Islet precursor cell (in vitro differentiated cells): ENCODE measurements around the gene MINDY4.

ENCODE experiments used
- DNase-seq: peaks from one replicate; pipeline ENCODE4 v3.0.0-alpha.2; 2018

Gene MINDY4

GRCh38 chr7:30743371-30744074 is 27.7 kb upstream of the MINDY4 start:
- DNase-seq, result peak; percentile 63

- DNase-seq, result no peak
These were observed 27.2 kb upstream of the MINDY4 start for GRCh38 chr7:30744075-30744417.

- DNase-seq, result no peak
These were observed 25.8 kb upstream of the MINDY4 start for GRCh38 chr7:30745261-30745941.

- DNase-seq, result no peak
These were observed 21.2 kb upstream of the MINDY4 start for GRCh38 chr7:30750010-30750409.

- peak; percentile 77 for DNase-seq
These were observed 20.2 kb upstream of the MINDY4 start for GRCh38 chr7:30750683-30751650.

GRCh38 chr7:30751696-30752273 is 19.4 kb upstream of the MINDY4 start, which contains the start of gene INMT:
Gene INMT (plus strand): TSS chr7:30752135. CDS start chr7:30752151, 16 bp downstream.
- DNase-seq, result no peak

- no peak for DNase-seq
These were observed 18.7 kb upstream of the MINDY4 start for GRCh38 chr7:30752484-30752883.

GRCh38 chr7:30752979-30753378 is 18.2 kb upstream of the MINDY4 start:
- no peak for DNase-seq

- no peak for DNase-seq
These were observed 16.8 kb upstream of the MINDY4 start for GRCh38 chr7:30754315-30754877.

GRCh38 chr7:30755384-30756154 is 15.6 kb upstream of the MINDY4 start:
- no peak for DNase-seq

- DNase-seq, result no peak
These were observed 13.9 kb upstream of the MINDY4 start for GRCh38 chr7:30757342-30757692.

GRCh38 chr7:30760514-30761213 is 10.6 kb upstream of the MINDY4 start:
- no peak for DNase-seq

GRCh38 chr7:30761214-30762156 is 9.7 kb upstream of the MINDY4 start:
- DNase-seq, result no peak

- no peak for DNase-seq
These were observed 6.9 kb upstream of the MINDY4 start for GRCh38 chr7:30764030-30764975.

GRCh38 chr7:30765408-30765807 is 5.8 kb upstream of the MINDY4 start:
- DNase-seq, result no peak

GRCh38 chr7:30770845-30771173 is 408 bp upstream of the MINDY4 start:
- no peak for DNase-seq

GRCh38 chr7:30771880-30772425 is 736 bp downstream of the MINDY4 start:
- DNase-seq, result no peak

- no peak for DNase-seq
These were observed 1.8 kb downstream of the MINDY4 start for GRCh38 chr7:30772984-30773383.

- no peak for DNase-seq
These were observed 4.8 kb downstream of the MINDY4 start for GRCh38 chr7:30775992-30776391.
